NCI-H1048 (cell line): ENCODE results near the gene EZH2.

Experiments
- DNase-seq: peaks from one replicate; lab custom pipeline; 2025; lab: John Stamatoyannopoulos, UW

Gene EZH2

DNA sequence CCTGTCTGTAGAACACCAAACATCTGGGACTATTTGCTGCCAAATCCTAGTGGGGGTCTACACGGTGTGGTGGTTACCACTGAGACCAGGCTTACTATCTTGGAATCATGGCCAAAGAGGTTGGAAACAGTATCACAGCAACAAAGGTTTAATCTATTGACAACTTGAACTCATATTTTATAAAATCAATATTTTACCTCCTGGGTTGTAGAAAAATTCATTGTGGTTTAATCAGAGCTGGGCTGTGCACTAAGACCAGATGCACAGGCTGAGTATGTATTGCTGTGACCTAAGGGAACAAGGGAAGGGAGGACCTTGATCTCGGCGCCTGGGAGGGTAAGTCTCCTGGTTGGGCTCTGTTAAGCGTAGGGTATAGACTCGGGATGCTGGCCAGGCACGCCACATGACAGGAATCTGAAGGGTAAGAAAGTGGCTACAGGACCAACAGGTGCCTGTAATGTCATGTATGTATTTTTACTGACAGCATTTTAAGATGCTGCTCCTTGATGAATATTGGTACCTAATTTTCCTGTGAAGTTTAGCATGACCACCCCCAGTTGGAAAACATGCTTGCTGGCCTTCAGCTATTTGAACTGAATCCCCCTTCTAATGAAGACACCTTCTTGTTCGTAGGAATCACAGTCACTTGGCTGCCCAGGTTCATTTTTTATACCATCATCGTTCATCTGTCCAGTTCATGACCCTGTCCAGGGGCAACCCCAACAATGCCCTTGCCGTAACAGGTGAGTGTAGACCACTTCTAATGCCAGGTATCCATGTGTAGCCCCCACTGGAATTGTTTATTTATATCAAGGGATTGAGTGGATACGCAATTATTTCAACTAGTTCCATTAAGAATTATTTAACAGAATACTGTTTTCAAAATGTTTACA lies 79.5 kb downstream of the EZH2 start:
- DNase-seq = no peak

DNA sequence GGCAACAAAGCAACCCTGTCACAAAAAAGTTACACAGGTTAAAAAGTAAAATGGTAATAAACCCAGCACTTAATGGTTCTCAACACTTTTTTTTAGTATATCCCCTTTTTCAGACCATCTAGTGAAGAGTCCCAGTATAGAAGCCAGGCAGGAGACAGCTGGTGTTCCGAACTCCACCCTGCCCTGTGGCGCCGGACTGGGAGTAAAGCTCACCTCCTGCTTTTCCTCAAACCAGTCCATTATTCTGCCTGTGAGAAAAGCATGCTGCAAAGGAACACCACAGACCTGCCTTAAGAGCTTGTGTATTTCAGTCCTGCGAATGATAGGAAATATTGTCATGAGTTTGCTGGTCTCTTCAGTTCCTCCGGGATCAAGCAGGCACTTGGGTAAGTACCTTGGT lies 81.0 kb downstream of the EZH2 start:
- DNase-seq = no peak

DNA sequence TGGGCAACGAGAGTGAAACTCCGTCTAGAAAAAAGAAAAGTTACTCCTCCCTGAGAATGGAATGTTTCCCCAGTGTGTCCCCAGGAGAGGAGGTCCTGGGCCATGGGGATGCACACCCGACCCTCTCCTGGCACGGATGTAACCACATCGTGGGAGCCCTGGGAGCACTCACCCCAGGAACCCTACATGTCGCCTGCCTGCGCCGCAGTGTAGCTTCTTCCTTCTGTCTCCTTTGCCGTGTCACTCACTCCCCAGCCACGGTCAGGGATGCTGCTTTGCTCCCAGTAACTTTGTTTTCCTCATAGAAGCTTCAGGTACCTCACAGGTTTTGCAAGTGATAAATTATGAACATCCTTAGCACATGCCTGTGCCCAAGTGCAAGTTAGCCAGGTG lies 82.0 kb downstream of the EZH2 start:
- no peak for DNase-seq

DNA sequence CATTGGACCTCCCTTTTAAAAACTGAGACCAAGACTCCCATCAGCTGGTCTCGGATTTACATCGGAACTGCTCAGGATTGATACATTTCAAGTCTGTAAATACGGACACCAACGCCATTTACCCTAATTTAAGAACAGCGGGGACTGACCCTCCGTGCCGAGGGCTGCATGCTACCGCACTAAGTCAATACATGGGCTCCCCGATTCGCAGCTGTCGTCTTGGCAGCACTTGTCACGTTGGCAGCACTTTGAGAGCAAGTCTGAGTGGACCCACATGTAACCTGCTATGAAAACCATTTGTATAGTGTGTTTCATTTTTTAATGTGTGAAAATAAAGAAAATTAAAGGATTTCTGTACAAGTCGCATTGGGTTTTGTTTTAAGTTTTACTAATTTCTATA lies 83.4 kb downstream of the EZH2 start:
- DNase-seq = no peak

DNA sequence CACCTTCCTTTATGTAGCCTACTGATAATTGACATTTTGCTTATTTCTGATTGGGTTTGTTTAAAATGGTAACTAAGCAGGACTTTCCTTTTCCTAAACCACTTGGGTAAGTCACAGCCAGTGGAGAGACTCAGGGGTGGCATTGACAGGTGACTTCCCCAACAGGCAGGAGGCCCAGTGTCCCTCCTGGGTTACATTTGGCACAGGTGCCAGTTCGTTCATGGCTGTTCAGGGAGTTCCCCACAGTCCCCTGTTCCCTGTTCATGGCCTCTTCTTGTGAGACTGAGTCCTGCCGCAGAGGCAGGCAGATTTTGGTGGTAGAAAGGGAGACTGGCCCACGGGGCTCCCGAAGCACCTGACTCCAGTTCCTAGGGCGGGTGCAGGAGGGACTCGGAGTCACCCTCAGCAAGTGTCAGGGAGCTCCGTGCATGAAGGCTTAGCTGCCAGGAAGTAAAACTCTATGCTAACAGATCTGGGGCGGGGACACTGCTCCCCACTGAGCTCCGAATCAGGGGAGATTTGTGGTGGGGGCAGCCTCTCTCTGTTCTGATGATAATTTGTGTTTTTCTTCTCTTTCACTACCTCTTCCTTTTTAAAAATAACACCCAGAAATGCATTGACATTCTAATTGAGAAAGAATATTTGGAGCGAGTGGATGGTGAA lies 84.1 kb downstream of the EZH2 start:
- no peak for DNase-seq

DNA sequence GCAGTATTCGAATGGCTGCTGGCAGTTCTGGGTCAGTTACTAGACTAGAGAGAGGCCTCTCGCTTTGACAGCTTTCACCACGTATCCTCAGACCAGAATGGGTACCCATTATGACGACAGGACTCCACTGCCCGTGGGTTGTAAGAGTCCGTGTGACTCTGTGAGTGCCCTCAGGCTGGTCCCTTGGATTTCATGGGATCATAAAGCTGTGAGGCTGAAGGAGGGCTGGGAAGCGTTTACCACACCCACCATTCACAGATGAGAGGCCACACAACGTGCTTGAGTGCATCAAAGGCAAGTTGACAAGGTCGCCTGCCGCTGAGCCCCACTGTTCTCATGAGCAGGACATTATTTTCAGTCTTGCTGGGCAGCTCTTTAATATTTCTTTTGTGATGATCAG lies 87.2 kb downstream of the EZH2 start:
- DNase-seq = no peak

DNA sequence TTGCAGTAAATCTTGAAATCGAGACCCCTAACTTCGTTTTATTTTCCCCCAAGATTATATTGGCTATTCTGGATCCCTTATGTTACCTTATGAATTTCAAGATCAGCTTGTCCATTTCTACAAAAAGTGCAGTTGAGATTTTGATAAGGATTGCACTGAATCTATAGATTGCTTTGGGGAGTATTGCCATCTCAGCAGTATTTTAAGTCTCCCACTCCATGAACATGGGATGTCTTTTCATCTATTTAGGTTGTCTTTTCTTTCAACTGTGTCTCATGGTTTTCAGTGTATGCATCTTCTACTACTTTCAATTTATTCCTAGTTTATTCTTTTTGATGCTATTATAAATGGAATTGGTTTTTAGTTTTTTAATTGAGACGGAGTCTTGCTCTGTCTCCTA lies 89.6 kb downstream of the EZH2 start:
- DNase-seq = no peak

DNA sequence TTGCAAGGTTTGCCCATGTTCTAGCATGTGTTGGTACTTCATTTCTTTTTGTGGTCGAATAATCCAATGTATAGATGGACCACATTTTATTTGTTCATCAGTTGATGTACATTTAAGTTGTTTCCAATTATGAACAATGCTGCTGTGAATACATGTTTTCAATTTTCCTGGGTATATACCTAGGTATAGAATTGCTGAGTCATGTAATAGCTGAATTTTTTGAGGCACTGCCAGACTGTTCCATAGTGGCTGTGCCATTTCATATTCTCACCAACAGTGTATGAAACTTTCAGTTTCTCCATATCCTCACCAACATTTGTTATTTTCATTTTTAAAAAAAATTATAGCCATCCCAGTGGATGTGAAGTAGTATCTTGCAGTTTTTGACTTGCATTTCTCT lies 90.5 kb downstream of the EZH2 start:
- no peak for DNase-seq

DNA sequence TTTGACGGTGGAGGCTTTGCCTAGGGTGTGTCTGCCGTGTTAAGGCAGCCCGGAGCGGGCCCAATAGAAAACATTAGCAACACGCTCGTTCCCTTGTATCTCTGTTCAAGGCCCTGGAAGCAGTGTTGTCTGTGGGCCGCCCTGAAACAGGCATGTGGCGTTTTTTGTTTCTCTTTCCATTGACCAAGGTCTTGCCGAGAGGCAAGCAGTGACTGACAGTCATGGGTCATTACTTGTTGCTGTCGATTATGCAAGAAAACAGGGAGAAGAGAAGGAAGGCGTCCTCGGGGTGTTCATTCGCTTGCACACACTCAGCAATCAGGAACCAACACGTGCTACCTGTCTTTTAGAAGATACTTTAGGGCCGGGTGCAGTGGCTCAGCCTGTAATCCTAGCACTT lies 92.5 kb downstream of the EZH2 start:
- no peak for DNase-seq

DNA sequence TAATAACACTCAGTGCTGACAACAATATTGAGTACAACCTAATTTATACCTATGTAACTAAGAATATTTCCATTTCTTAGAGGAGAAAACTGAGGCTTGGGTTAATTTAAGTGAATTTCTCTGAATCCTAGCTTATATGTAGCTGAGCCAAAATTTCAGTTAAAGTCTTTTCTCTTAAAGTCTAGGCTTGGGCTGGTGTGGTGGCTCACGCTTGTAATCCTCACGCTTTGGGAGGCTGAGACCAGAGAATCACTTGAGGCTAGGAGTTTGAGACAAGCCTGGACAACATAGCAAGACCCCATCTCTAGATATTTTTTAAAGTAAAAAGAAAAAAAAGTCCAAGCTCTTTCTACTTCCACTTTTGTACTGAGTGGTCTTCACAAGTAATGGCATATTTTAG lies 93.2 kb downstream of the EZH2 start:
- DNase-seq = no peak

DNA sequence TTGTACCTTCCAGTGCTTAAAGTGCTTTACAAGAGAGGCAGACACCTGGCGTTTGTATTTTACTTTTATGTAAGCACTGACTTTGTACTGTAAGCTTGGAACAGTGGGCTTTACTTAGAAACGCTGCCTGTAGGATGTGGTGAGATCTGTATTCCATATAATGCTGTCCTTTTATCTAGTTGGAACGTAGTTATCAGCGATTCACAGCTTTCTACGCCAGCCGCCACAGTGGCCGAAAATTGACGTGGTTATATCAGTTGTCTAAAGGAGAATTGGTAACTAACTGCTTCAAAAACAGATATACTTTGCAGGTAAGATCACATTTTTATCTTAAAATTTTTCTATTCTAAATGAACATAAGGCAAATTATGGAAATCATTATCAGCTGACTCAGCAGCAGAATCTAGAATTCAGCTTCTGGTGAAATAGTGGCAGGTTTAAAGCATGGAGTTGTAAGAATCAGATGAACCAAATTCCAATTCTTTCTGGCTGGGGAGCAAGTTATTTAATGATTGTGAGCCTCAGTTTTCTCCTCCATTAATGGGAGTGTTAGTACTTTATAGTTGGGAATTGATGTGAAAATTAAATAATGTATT lies 93.9 kb downstream of the EZH2 start:
- DNase-seq = no peak

DNA sequence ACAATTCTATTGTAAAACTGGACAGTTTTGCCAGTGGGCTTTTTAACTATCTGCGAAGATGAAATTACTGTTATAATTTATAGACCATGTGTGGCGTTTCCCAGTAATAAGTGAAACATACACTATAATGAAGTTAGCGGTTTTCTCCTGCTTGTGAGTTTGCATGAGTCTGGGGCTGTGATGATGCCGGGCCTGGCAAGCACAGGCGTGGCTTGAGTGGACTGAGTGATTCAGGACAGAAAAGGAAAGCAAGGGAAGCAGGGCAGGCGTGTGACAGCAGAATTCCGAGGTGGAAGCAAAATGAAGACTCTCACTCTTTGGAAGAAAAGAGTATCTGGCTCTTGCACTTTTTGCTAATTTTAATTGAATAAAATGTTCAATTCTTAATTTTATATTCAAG lies 94.9 kb downstream of the EZH2 start:
- DNase-seq = no peak

DNA sequence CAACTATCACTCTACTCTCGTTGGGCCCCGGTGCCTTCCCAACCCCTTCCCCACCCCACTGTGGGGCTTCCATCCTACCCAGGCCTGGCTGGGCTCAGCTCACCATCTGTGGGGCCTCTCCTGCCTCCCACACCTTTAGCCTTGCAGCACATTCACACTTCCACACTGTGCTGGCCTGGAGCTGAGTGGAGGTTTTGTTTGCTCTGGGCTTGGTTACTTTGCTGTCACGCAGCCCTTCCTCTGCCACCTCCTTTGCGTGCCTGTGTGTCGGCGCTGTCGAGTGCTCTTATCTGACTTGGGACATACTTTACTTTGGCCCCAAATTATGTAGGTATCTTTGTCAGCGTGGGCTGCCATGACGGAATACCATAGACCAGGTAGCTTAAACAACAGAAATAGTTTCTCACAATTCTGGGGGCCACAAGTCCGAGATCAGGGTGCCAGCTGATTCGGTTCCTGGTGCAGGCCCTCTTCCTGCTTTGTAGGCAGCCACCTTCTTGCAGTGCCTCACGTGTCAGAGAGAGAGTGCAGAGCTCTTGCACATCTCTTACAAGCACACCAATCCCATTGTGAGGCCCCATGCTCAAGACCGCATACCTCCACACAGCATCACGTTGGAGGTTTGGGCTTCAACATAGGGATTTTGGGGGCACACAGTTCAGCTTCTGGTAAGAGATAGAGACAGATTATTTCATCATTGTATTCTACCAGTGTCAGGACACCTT lies 96.4 kb downstream of the EZH2 start:
- no peak for DNase-seq

DNA sequence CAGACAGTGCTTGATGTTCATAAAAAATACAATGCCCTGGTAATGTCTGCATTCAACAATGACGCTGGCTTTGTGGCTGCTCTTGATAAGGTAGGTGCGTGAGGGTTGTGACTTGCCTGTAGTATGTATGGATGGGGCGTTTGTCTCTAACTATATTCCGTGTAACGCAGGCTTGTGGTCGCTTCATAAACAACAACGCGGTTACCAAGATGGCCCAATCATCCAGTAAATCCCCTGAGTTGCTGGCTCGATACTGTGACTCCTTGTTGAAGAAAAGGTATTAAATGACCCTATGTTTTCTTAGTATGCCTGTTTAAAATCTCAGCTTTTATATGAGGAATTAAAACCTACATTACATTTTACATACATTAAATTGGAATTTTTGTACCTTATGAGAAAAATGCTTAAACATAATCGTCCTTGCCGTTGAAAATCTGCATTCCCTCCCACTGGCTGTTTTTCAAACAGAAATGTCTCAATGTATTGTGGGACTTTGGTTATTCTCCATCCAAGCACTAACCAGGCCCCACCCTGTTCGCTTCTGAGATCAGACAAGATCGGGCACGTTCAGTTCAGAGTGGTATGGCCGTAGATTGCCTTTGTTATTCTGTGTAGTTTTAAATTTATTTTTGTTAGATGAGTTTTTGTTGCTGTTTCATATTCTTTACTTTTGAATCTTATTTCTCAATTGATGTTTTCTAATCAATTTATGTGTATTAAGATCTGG lies 100.1 kb downstream of the EZH2 start:
- no peak for DNase-seq

DNA sequence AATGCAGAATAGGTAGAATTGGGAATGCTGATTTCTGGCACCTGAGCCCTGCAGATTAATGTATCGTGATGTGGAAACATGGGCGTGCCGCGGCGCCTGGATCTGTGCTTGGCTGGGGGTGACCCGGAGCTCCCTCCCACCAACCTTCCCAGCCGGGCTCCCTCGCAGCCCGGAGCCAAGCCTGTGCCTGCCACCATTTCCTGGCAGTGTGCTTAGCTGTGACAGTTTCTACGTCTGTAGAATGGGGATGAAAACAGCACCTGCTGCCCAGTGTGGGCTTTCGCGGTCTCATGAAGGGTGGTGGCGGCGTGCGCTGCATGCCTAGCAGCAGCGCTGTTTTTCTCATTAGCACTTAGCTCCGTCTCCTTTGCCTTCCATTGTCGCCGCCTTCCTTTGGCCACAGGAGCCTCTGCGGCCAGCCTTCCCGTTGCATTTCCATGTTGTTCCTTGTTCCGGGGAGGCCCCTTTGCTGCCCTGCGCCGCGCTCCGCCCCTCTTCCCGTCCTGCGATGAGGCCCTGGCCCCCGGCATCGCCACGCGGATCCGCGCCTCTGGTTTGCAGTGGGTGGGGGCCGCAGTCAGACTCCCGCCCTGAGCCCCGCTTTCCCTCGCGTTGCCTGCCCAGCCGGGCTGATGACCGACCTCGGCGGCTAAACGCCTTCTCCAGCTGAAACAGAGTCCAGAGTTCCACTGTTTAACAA lies 101.2 kb downstream of the EZH2 start:
- no peak for DNase-seq

DNA sequence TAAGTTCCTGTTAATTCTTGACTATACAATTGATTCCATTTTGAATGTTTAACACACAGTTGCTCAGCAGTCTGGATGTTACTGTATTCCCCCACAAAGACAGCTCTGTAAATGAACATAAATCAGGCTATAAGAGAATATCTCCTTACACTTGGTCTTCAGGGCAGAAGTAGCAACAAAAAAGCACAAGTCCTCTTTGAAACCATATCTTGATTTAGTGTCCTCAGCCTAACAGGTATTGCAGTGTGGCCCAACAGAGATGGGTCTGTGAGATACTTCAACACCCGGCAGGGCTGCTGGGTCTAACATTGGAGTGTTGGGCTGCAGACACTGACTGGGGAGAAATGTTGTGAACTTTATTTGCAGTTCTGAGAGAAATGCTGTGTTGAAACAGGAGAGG lies 109.6 kb downstream of the EZH2 start:
- no peak for DNase-seq

DNA sequence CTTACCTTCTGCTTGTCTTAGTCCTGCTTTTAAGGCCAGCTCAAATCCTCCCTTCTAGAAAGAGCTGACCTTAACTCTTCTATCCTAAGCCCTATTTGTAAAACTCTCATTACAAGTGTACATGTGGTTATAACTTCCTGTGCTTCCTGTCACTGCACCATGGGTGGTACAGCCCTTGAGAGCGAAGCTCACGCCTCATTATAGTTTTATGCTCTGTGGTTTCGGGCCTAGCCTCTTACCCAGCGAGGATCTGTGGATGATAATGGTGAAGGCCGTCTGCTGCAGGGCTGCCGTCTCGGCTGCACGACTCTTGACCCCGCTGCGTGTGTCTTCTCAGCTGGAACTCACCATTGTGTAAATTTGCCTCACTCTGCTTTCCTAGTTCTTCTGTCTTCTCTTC lies 110.8 kb downstream of the EZH2 start:
- no peak for DNase-seq

DNA sequence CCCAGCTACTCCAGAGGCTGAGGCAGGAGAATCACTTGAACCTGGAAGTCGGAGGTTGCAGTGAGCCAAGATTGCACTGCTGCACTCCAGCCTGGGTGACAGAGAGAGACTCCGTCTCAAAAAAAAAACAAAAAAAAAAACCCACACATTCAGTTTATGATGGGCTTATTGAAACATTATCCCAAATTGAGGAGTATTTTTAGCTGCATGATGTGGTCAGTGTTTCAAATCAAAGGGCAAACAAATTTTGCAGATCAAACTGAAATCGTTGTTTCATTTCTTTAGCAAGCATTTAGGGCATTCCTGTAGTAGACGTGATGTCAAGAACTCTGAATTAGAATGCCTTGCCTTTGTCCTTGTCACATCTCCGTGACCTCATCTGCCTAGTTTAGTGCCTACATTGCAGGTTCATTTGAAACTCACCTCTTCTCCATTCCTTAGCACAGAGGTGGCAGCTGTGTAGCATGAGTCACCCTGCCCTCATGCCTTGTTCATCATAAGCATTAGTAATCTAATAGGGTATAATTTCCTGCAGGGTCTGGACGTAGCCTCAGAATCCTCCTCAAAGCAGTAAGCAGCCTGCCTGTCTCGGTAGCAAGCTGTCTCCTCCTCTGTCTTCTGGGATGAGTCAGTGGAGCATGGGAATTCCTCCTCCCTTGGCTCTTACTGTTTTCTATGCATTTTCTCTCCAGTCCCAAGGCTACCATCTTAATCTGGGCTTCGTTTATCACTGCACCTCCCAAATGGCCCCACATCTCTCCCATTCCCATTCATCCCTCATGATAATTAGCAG lies 111.6 kb downstream of the EZH2 start:
- no peak for DNase-seq

DNA sequence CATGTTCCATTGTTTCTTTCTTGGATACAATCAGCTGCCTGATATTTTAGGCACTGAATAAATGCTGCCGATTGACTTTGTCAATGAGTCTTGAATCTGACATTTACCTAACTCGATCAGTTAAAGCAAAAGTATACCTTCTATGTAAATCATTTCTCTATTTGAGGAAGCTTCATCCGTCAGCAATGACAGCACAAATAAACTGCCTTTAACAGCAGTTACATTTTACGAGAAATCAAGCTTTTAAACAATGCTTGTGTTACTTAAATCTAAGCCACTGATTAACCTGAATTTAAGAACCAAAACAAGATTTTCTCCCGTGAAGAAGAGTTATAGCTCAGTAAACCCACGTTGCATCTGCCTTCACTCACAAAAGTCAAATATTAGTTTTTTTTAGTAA lies 114.1 kb downstream of the EZH2 start:
- DNase-seq = no peak

DNA sequence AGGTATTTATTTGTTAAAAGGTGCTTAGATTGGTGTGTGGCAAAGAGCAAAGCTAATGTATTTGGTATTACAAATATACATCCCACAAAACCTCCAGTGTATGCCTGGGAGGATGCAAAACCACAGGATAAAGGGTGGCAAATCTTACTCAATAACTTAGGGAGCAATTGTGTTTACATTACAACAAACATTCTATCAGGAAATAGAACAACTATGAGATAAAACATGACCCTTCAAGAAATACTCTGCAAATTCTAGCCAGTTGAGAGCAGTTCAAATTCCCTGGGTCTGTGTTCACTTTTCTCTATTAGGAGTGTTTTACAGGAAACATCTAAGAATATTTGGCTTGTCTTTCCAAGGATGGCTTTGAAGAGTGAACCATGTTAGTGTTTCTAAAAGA lies 120.5 kb downstream of the EZH2 start:
- no peak for DNase-seq
